IPS-11a (cell line): ENCODE results near the gene PDLIM7.

Source experiments
- H3K4me3 ChIP-seq: one replicate; pipeline ENCODE4 v1.5.1; 2013; ENCODE audit warnings: low read depth, low read length, control low read depth

PDLIM7 gene

GRCh38 chr5:177446200-177447065, 51.0 kb downstream of the PDLIM7 start, which contains the start of gene PRR7:
PRR7 (plus strand) TSS chr5:177446814; CDS start chr5:177455068, 8,254 bp downstream.
- H3K4me3 ChIP-seq: peak within 1 kb of the TSS; percentile 58

GRCh38 chr5:177445917-177446199, 51.5 kb downstream of the PDLIM7 start:
- peak overlapping the region; percentile 58 for H3K4me3 ChIP-seq

GRCh38 chr5:177445052-177445916, 52.1 kb downstream of the PDLIM7 start:
- no peak overlapping the region for H3K4me3 ChIP-seq

GRCh38 chr5:177444106-177445051, 53.0 kb downstream of the PDLIM7 start:
- no peak overlapping the region for H3K4me3 ChIP-seq

GRCh38 chr5:177443144-177443983, 54.0 kb downstream of the PDLIM7 start:
- no peak overlapping the region for H3K4me3 ChIP-seq

GRCh38 chr5:177442066-177442826, 55.2 kb downstream of the PDLIM7 start:
- no peak overlapping the region for H3K4me3 ChIP-seq

GRCh38 chr5:177440990-177441780, 56.2 kb downstream of the PDLIM7 start:
- H3K4me3 ChIP-seq: no peak overlapping the region

- no peak overlapping the region for H3K4me3 ChIP-seq
These were observed 57.0 kb downstream of the PDLIM7 start for GRCh38 chr5:177440211-177440989.

GRCh38 chr5:177439518-177440053, 57.8 kb downstream of the PDLIM7 start:
- H3K4me3 ChIP-seq: no peak overlapping the region

GRCh38 chr5:177438468-177438867, 58.9 kb downstream of the PDLIM7 start:
- H3K4me3 ChIP-seq: no peak overlapping the region

- no peak overlapping the region for H3K4me3 ChIP-seq
These were observed 59.8 kb downstream of the PDLIM7 start for GRCh38 chr5:177437623-177438022.

GRCh38 chr5:177435847-177436536, 61.4 kb downstream of the PDLIM7 start:
- no peak overlapping the region for H3K4me3 ChIP-seq

GRCh38 chr5:177434942-177435738, 62.3 kb downstream of the PDLIM7 start:
- H3K4me3 ChIP-seq: no peak overlapping the region

- no peak overlapping the region for H3K4me3 ChIP-seq
These were observed 63.0 kb downstream of the PDLIM7 start for GRCh38 chr5:177434437-177434836.

- no peak overlapping the region for H3K4me3 ChIP-seq
These were observed 63.7 kb downstream of the PDLIM7 start for GRCh38 chr5:177433658-177434217.
